Gastroesophageal sphincter (tissue), 4 donors: ENCODE results near the gene IKZF3. TPM values are rescaled to one million over a fixed set of nuclear protein-coding genes. Genes with fewer than 3 reads are reported as not detected.

Source experiments
- ATAC-seq: fragments of 150-250 bp; one replicate; pipeline ENCODE4 v1.9.1; 2016; ENCODE audit warnings: mild to moderate bottlenecking, moderate library complexity
- H3K27ac ChIP-seq, 4 donors: fragments of 200-600 bp; sonication (generic) in 3 of 4; 1 replicate in 3 of 4; 2 replicates in 1 of 4; pipeline ENCODE4 v1.5.1; 2016 to 2019
- H3K27me3 ChIP-seq: fragments of 200-600 bp; sonication (generic); one replicate; pipeline ENCODE4 v1.5.1; 2019
- H3K36me3 ChIP-seq, 2 donors: fragments of 200-600 bp; sonication (generic); one replicate each; pipeline ENCODE4 v1.5.1; 2019; ENCODE audit warnings: control low read depth in 1 of 2
- H3K4me1 ChIP-seq, 3 donors: fragments of 200-600 bp; sonication (generic); 1 replicate in 2 of 3; 2 replicates in 1 of 3; pipeline ENCODE4 v1.5.1; 2016 to 2019; ENCODE audit warnings: control low read depth in 2 of 3
- H3K4me3 ChIP-seq, 2 donors: fragments of 200-600 bp; sonication (generic); one replicate each; pipeline ENCODE4 v1.5.1; 2019; ENCODE audit warnings: mild to moderate bottlenecking in 1 of 2, moderate library complexity in 1 of 2
- H3K9me3 ChIP-seq, 3 donors: fragments of 200-600 bp; sonication (generic); one replicate each; pipeline ENCODE4 v1.5.1; 2017 to 2019; ENCODE audit warnings: control low read depth in 2 of 3
- CTCF ChIP-seq, 4 experiments: fragments of 200-600 bp in 2 of 4; fragments of 450-650 bp in 2 of 4; sonication (generic) in 1 of 4; IDR thresholded peaks; one replicate each; pipeline ENCODE4 v1.5.1; 2017 to 2019; ENCODE audit warnings: antibody characterized with exemption in 4 of 4, mild to moderate bottlenecking in 2 of 4, moderate library complexity in 2 of 4
- EP300 ChIP-seq: sonication (generic); formaldehyde crosslinking; IDR thresholded peaks from one replicate; pipeline ENCODE4 v1.6.1; 2017; ENCODE audit warnings: antibody characterized with exemption, mild to moderate bottlenecking
- POLR2A ChIP-seq, 2 donors: fragments of 450-650 bp; IDR thresholded peaks; one replicate each; pipeline ENCODE4 v1.6.1; 2017; ENCODE audit warnings: antibody characterized with exemption in 2 of 2, mild to moderate bottlenecking in 2 of 2, moderate library complexity in 1 of 2
- POLR2AphosphoS5 ChIP-seq: sonication (generic); formaldehyde crosslinking; IDR thresholded peaks from one replicate; pipeline ENCODE4 v1.6.1; 2017; ENCODE audit warnings: antibody characterized with exemption
- WGBS, 2 donors: methylation state at CpG; one replicate each; pipeline ENCODE4 v1.1.5; 2018; ENCODE audit warnings: low coverage in 1 of 2; 5-methylcytosine and 5-hydroxymethylcytosine counted together
- total RNA-seq, 4 donors: library from RNA; depleted of rRNA; stranded (reverse); fragments of >200 nt; gene quantifications; one replicate each; pipeline ENCODE4 v1.1.0, GENCODE V29; 2016

Gene IKZF3
- total RNA-seq, 4 donors from 2014 or later: 0.62 to 1.5 (median 0.95) TPM

GRCh38 chr17:39841134-39841683 lies 22.9 kb downstream of the IKZF3 start:
- Histone ChIP-seq H3K9me3 (peaks cover 0 to 29% (median 0%) of the 10 kb centered on the region in 3 donors), H3K27me3 (peaks cover 59% of the 10 kb centered on the region), H3K27ac (no peak overlapping the region), H3K4me3 (no peak overlapping the region), H3K4me1 (no peaks in the 10 kb centered on the region), H3K36me3 (no peaks in the 10 kb centered on the region)
- WGBS, 2 donors: 17 to 72% methylated on average over 1 to 2 of the region's 2 CpGs
- ATAC-seq: no peak
- TF ChIP-seq EP300 (no peak), POLR2AphosphoS5 (no peak), CTCF (IDR thresholded peaks at IDR 0.05) (no peak), POLR2A (IDR thresholded peaks at IDR 0.05) (no peak)

GRCh38 chr17:39838784-39839183 lies 25.3 kb downstream of the IKZF3 start:
- H3K4me3 ChIP-seq: no peak overlapping the region
- 86% methylated on average over 1 of the region's 1 CpG for WGBS, 2 donors
- no peak for ATAC-seq
- H3K27ac ChIP-seq: no peak overlapping the region
- no peaks in the 10 kb centered on the region for H3K36me3 ChIP-seq
- H3K4me1 ChIP-seq: no peaks in the 10 kb centered on the region
- H3K27me3 ChIP-seq: peaks cover 52% of the 10 kb centered on the region
- TF ChIP-seq EP300 (no peak), POLR2AphosphoS5 (no peak), CTCF (IDR thresholded peaks at IDR 0.05) (no peak), POLR2A (IDR thresholded peaks at IDR 0.05) (no peak)
- H3K9me3 ChIP-seq: peaks cover 0 to 52% (median 0%) of the 10 kb centered on the region in 3 donors

GRCh38 chr17:39838057-39838456 lies 26.1 kb downstream of the IKZF3 start:
- 57% methylated on average over 1 of the region's 1 CpG; no CpG with 5 or more reads in 1 of the 2 donors for WGBS, 2 donors
- H3K9me3 ChIP-seq: peaks cover 0 to 53% (median 0%) of the 10 kb centered on the region in 3 donors
- no peaks in the 10 kb centered on the region for H3K36me3 ChIP-seq
- peaks cover 52% of the 10 kb centered on the region for H3K27me3 ChIP-seq
- H3K4me1 ChIP-seq: no peaks in the 10 kb centered on the region
- H3K27ac ChIP-seq: no peak overlapping the region
- TF ChIP-seq EP300 (no peak), CTCF (IDR thresholded peaks at IDR 0.05) (no peak)
- H3K4me3 ChIP-seq: no peak overlapping the region
- no peak for ATAC-seq

- 83 to 90% methylated on average over 1 of the region's 6 CpGs for WGBS, 2 donors
- peaks cover 0 to 53% (median 0%) of the 10 kb centered on the region in 3 donors for H3K9me3 ChIP-seq
- H3K4me3 ChIP-seq: no peak overlapping the region
- TF ChIP-seq EP300: no peak
- no peak for TF ChIP-seq CTCF (IDR thresholded peaks at IDR 0.05)
- no peak for TF ChIP-seq POLR2AphosphoS5
- no peak for TF ChIP-seq POLR2A (IDR thresholded peaks at IDR 0.05)
- H3K36me3 ChIP-seq: no peaks in the 10 kb centered on the region
- no peak for ATAC-seq
- peaks cover 34% of the 10 kb centered on the region for H3K27me3 ChIP-seq
- H3K4me1 ChIP-seq: no peaks in the 10 kb centered on the region
- H3K27ac ChIP-seq: no peak overlapping the region
Observed at GRCh38 chr17:39836117-39836516, 28.0 kb downstream of the IKZF3 start.

- no peak overlapping the region for H3K4me3 ChIP-seq
- ATAC-seq: no peak
- TF ChIP-seq EP300 (no peak), POLR2AphosphoS5 (no peak), POLR2A (IDR thresholded peaks at IDR 0.05) (no peak), CTCF (IDR thresholded peaks at IDR 0.05) (no peak)
- peaks cover 25% of the 10 kb centered on the region for H3K27me3 ChIP-seq
- no peaks in the 10 kb centered on the region for H3K4me1 ChIP-seq
- peaks cover 0 to 53% (median 0%) of the 10 kb centered on the region in 3 donors for H3K9me3 ChIP-seq
- 80% methylated on average over 1 of the region's 17 CpGs; no CpG with 5 or more reads in 1 of the 2 donors for WGBS, 2 donors
- no peaks in the 10 kb centered on the region for H3K36me3 ChIP-seq
- H3K27ac ChIP-seq: no peak overlapping the region
Observed at GRCh38 chr17:39835038-39835786, 28.9 kb downstream of the IKZF3 start.
